Mesenteric fat pad (tissue), 1 donor: Measurements from ENCODE around the gene GARS1. TPM values are rescaled to one million over a fixed set of nuclear protein-coding genes. Genes with fewer than 3 reads are reported as not detected.

Source experiments
- DNase-seq: peaks from one replicate; pipeline ENCODE4 v3.0.0-alpha.2; 2020; ENCODE audit warnings: low spot score
- total RNA-seq: library from RNA; stranded (reverse); fragmentation: NEBNext Ultra II Directional; extraction: Animal tissue kit (Norgen Biotek cat#: 25700); gene quantifications from one replicate; pipeline ENCODE4 v1.2.1, GENCODE V29; 2021
- donor health status: DM: yes; HTN: yes; CAD: no.

The GARS1 gene
- total RNA-seq, 1 donor from 2014 or later: 126 TPM

GRCh38 chr7:30654296-30655090 is 59.8 kb downstream of the GARS1 start:
- DNase-seq: peak; percentile 80

DNA sequence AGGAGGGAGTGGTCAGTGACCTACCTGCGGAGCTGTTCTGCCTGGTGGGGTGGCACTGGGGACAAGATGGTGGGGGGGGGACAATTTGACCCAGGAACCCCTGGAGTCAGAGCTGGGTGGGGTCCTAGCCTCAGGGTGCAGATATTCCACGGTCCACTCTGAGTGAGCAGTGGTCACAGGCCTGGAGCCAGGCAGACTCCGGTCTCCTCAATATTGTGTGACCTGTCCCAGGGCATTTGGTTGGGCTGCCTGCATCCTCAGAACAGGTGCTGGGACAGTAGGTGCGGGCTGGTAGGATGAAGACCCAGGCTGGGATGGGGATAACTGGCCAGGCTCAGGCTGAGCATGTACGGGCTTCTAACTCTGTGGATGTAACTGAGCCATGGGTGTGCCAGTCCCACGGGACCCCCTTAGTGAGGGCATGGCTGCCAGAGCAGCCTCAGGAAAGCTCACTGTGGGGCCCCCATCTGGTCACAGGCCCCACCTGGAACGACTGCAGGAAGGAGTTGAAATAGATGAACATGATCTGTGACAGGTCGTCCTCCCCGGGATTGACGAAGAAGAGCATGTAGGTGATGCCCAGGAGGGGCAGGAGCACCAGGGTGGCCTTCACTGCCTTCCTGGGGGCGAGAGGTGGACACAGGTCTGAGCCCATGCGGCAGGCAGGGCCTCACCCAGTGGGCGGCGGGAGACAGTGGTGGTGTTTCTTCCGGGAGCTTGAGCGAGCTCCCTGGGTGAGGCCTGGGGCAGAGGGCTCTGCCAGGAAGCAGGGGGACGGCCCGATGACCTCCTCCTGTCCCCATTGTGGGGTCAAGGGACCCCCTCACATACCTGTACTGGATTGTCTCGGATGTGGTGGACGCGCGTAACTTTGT is 60.7 kb downstream of the GARS1 start:
- DNase-seq: peak; percentile 84

DNA sequence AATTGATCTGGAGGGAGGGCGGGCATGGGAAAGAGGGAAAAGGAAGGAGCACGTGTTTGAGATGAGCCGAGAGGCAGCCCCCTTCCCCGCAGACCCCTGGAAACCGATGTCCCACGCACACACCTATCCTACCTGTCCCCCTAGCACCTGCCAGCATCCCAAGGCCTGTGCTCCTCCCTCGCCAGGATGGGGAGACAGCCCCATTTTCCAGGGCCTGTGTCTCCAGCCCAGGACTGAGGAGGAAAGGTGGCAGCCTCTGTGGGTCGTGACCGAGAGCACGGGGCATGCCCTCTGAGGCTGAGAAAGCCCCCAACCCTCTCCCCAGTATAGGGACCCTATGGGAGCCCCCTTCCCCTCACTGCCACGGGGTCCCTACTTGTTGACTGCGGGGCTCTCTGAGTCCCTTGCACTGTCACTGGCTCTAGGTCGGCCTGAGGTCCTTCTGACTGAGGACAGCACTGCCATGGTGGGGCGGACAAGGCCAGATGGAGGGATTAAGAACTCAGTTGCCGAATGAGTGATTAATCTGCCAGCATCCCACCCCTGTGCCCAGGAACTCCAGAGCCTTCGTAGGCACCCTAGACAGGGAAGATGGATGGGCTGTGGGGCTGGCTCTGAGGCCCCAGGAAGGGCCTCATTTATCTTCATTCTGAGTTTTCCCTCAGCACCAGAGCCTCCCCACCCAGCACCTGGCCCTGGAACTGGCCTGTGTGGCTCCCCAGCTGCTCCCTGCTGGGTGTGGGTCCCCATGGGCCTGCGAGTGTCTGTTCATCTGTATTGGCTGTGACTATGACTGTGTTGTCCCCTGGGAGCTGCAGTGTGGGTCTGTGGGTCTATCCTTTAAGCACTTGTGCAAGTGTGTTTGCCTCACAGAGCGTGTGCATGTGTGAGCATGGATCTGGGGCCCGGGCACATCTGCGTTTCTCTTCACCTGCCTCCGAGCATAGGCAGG is 61.6 kb downstream of the GARS1 start:
- peak; percentile 80 for DNase-seq

- peak; percentile 65 for DNase-seq
Measured at GRCh38 chr7:30657131-30657530, 62.5 kb downstream of the GARS1 start.

- peak; percentile 75 for DNase-seq
Measured at GRCh38 chr7:30658479-30659074, 63.9 kb downstream of the GARS1 start.

GRCh38 chr7:30659312-30659711 is 64.6 kb downstream of the GARS1 start:
- peak; percentile 76 for DNase-seq

- DNase-seq: no peak
Measured at GRCh38 chr7:30660331-30661255, 65.9 kb downstream of the GARS1 start.

DNA sequence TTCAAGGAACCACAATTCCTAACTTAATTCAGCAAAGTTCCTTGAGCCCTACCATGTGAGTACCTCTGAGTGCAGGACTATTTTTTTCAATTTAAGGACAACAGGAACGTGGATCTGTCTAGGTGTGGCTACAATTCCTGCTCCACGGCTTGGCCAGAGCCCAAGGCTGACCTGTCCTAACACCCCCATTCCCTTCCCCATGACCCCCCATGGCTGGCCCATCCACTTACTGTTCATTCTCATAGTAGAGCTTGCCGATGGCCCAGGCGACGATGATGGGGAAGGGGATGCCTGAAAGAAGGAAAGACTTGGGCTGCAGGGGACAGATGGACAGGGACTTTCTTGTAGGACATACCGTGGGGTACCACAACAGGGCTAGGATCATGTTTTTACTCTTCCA is 67.2 kb downstream of the GARS1 start:
- no peak for DNase-seq

- DNase-seq: no peak
Measured at GRCh38 chr7:30662431-30662939, 67.8 kb downstream of the GARS1 start.

DNA sequence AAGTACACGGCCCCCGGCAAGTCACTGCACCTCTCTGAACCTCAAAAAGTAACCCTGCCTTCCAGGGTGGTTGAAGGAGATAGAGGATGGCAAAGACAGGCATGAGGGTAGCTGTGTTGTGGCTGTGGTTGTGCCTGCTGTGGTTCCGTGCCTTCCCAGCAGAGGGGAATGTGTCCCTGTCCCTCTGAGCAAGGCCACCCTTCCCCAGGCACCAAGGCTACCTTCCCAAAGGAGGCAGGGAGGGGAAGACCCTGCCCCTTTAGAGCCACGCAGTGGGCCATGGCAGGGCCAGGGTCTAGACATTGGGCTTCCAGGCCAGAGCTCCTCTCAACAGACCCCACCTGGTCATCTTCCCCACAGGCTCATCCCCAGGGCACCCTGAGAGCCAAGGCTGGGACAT is 68.7 kb downstream of the GARS1 start:
- no peak for DNase-seq

GRCh38 chr7:30664184-30664885 is 69.7 kb downstream of the GARS1 start:
- no peak for DNase-seq

DNA sequence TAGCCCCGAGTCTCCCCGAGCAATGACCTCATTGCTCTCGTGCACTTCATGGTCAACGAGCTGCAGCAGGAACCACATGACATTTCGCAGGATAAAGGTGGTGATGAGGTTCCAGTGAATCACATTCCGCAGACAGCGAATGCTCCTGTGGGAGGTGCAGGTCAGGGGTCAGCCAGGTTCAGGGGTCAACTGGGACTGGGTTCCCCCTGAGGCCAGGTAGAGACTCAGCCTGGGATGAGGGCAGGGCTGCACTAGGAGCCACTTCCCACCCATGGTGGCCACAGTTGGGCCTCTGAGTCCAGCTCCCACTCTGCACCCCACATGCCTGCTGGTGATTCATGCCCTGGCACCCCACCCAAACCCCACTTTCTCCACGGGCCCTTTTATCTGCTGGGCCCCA is 70.4 kb downstream of the GARS1 start:
- DNase-seq: no peak

- DNase-seq: no peak
Measured at GRCh38 chr7:30665449-30665848, 70.8 kb downstream of the GARS1 start.

DNA sequence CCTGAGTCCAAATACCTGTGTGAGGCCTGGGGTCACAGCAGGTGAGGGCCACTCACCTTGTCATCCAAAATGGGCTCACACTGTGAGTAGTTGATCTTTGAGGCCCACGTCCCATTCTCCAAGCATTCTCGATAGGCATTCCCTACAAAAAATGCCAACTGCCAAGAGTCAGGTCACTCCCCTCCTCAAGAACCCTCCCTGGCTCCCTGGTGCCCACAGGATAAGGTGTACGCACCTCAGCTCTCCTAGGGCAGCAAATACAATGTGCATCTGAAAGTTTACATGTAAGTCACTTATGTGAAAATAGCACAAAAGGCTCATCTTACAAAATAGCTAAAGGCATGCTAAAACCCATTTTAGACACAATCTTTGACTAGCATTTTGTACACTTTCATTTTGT is 72.5 kb downstream of the GARS1 start:
- DNase-seq: no peak

GRCh38 chr7:30668102-30668501 is 73.4 kb downstream of the GARS1 start:
- DNase-seq: no peak

DNA sequence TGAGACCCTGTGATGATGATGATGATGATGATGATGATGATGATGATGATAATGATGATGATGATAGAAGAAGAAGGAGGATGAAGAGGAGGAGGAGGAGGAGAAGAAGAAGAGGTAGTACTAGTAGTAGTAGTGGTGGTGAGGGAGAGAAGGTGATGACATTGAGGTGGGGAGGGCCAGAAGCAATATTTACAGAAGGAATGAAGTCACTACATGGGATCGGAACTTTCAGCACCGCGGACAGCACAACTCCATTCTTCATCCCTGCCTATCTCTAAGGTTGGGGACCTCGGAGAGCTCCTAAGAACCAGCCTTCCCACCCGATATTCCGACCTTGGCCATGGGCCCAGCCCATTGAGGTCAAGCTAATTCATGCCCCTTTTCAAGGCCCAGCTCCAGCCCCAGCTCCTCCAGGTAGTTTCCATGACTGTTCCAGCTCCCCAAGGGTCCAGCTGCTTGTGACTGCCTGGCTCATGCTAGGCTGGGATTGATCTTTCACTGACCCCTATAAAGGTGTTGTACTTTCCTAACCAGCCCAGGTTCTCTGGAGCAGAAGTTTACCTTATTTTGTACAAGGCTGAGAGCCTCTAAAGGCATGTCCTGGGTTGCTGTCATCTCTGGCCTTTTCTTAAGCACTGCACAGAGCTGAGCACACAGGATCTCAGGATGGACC is 77.3 kb downstream of the GARS1 start:
- DNase-seq: no peak

- no peak for DNase-seq
Measured at GRCh38 chr7:30674420-30674819, 79.7 kb downstream of the GARS1 start.

GRCh38 chr7:30674876-30675275 is 80.2 kb downstream of the GARS1 start:
- no peak for DNase-seq
